NCI-H2107 treated with DMSO at 0.1 percent for 48 hours (cell line): ENCODE measurements around the gene BCL11B.
"Not testable (repeated sequence)": the region's sequence is repeated elsewhere in the genome, so short reads cannot be mapped to it uniquely, and the experiment has no call there.

Experiments used
- DNase-seq: peaks from one replicate; lab custom pipeline; 2025; ENCODE audit not compliant: unreplicated experiment; lab: John Stamatoyannopoulos, UW

Gene BCL11B

DNA sequence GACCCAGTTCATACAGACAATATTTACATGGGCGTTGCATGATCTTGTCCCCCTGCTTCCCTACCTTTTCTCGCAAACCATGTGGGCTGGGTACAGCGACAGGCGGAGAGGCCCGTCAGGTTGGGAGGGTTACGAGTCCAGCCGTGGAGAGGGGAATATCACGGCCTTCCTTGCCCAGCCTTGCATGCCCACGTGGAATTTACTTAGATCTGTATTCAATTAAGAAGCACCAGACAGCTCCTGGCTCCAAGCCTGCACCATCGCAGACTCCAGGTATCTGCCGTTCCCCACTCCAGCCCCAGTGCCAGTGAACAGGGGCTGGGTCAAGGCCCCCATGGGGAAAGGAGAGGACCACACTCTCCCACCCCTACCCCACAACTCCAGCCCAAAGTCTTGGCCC, 29.8 kb downstream of the BCL11B start:
- no peak for DNase-seq

DNA sequence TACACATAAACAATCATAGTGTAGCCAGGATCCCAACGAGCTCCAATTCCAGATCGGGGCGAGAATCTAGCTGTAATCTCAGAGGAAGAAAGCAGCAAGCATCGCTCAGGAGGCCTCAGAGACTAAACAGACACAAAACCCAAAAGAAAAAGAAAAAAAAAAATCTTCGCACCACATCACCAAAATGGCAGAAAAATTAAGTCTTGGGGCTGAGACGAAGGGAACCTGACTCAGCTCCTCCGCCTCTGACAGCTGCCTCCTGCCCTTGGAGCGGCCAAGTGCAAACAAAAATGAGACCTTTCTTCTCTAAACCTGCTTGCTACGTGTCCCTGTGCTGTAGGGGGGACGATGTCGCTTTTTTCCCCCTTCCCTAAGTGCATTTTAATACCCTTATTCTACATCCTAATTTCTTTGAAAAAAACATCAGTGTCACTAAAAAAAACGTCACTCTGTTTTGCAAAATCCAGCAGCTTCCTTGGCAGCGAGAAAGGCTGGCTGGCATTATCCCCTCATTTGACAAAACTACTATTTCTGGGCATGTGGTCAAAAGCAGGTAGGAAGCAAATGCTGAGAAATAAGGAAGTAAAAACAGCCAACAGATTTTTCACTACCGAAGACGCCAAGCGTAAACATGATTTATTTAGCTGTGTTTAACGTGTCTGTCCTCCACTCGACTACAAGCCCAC, 30.5 kb downstream of the BCL11B start:
- no peak for DNase-seq

DNA sequence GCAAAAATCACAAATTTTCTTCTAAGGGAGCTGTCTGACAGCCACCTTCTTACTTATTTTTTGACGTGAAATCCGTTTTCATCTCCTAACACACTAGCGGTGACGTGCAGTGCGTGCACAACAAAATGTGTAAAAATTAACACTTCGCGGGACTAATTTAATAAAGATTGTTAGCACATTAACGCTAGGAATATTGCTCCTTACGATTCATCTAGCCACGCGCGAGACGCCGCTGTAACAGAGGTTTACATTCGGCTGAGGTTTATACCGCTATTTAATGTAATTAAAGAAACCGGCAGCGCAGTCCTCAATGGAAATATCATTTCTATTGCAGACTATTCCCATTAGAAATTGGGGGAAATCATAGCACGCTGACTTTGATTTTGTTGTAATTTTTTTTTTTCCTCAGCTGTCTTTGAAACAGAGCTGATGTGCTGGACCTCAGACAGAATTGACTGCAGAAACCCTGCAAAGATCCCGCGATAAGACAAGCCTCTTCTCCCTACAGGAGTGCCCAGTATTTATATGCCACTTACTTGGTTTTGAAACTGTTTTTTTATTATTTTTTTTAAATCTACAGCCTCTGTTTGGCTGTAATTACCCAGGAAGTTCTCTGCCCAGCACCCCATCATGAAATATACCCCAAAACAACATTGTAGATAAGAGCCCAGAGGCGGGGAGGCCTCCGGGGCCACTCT, 31.2 kb downstream of the BCL11B start:
- DNase-seq = no peak

DNA sequence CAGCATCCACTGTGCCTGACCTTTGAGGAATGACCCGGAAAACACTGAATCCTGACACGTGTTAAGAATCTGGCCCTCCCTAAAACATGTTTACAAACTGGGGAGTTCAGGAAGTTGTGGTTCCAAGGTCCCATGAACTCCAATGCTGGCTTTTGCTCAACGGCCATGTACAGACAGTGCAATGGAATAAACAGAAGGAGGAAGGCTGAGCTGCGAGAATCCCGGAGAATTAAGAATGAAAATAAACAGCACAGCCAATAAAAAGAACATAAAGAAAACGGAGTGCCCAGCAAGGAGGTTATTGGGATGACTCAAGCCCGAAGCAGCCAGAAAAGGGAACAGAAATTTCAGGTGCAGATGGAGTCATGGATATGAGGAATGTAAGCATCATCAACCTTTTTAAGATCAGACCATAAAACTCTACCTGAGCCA, 32.3 kb downstream of the BCL11B start:
- no peak for DNase-seq

DNA sequence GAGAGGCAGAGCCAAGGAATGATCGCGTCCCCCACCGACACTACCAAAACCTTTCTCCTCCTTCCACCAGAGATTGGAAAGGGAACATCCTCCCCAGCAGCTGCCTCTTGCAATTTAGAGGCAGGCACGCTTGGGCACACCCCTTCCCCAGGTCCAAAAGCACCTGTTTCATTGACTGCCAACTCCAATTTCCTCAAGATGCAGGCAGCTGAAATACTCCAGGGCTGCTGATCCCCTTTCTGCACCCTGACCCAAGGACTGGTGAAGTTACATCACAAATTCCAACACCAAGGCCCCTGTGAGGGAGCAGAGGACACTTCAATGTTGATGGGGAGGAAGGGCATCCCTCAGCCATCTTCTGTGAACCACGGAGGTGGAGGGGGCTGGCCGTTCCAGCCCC, 33.8 kb downstream of the BCL11B start:
- DNase-seq = no peak

DNA sequence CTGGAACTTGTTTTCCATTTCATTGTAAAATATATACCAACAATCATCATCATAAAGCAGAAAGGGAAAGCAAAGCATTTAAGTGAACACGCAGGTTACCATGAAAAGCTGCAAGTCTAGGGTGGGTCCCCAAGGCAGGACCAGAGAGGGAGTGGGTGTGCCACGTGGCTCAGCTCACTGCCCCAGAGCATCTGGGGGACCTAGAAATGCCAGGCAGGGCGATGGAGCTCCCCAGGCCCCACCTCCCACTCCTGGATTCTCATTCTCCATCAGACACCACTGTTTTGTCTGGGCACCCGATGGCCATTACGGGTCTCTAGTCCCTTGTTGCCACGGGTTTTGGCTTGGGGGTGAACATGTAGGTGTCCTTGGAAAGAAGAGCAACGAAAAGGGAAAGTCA, 34.7 kb downstream of the BCL11B start:
- DNase-seq = no peak

DNA sequence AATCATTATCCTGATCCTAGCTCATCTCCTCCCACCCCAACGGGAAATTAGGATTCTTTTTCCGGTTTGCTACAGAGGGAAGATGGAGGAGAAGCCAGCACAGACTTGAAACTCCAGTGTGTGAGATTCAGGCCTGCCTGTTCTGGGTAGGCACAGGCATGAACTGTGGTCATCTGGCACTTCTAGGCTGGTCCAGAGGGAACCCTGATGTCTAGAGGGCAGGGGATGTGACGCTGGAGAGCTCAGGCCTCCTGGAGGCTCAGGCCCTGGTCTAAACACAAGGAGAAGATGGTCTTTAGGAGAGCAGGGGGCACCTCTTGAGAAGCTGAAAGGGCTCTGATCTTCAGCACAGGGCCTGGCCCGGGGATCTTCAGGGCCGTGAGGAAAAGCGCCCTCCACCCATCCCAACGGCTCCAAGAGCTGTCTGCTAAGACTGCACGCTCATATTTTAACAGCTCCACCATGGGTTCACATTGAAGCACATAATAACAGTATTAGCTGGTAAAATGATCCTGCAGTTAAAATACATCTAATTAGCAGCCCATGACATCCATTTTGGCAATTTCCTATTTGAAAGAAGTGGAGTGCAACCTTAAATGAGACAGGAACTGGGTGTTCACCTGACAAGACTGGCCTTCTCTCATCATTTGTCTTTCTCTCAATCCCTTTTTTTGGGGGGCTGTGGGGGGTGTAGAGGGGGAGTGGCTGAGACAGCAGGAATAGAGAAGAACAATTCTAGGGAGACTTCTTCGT, 35.4 kb downstream of the BCL11B start:
- DNase-seq = no peak

DNA sequence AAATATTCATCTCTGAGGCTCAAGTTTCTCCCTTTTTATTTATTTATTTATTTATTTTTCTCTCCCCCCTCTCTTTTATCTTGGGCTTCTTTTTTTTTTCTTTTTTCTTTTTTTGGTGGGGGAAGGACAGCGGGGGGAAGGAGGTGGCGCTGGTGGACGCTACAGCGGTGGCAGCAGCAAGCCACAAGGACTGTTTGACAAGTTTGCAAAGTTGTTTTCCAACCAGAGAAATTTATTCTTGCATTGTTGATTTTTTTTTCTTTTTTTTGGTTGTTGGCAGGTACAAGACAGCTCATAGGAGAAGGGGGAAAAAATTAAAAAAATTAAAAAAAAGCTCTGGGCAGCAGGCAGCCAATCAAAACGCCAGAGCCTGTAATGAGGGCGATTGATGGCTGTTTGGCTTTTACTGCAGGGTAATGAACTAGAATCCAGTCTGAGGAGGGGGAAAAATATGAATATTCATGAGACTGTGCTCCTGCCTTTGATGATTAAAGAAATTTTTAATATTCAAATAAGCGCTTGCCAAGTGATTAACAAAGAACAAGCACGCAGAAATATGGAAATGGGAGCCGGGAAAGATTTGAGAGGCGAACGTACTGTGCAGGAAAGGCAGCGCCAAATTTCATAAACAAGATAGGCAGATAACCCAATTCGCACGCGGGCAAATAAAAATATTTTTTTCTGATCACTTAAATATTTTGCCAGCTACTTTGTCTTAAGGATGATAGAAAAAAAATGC, 36.2 kb downstream of the BCL11B start:
- no peak for DNase-seq

DNA sequence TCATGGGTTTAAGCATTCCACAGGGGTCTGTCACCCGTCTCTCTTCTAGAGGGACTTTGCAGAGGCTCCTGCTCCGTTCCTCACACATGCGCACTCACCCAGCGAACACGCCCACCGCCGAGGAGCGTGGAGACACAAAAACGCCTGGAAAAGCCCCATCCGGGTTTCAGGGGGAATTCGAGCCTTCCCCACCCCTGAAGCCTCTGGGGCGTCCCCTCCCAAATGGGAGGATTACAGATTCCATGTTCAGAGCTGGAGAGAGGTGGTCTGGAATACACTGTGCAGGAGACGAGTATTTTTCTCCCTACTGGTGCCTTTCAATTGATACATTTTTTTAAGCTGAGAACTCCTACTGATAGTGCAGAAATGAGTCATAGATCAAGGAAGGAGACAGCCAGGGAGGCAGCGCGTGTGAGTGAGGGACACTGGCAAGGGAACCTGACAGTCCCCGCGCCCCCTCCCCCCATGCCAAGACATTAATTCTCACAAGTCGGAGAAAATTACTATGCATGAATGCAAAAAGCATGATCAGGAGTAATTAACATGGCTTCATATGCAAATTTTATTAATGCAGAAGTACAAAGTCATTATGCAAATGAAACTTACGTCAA, 36.9 kb downstream of the BCL11B start:
- no peak for DNase-seq

DNA sequence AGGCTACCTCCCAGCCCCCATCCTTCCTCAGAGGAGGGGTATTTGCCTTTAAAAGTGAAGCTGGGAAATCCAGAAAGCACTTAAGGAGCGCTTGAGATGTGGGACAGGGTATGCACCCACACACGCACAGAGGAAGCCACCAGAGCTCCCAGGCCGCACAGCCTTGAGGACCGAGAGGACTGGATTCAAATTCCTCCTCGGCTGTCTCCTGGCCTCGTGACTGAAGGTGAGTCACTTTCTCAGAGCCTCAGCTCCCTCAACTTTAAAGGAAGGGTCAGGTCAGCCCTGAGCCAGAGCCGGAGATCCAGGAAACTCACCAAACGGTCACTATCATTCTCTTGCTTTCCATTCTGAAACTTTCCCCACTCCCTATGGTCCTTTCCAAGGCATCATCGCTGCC, 37.6 kb downstream of the BCL11B start:
- no peak for DNase-seq

DNA sequence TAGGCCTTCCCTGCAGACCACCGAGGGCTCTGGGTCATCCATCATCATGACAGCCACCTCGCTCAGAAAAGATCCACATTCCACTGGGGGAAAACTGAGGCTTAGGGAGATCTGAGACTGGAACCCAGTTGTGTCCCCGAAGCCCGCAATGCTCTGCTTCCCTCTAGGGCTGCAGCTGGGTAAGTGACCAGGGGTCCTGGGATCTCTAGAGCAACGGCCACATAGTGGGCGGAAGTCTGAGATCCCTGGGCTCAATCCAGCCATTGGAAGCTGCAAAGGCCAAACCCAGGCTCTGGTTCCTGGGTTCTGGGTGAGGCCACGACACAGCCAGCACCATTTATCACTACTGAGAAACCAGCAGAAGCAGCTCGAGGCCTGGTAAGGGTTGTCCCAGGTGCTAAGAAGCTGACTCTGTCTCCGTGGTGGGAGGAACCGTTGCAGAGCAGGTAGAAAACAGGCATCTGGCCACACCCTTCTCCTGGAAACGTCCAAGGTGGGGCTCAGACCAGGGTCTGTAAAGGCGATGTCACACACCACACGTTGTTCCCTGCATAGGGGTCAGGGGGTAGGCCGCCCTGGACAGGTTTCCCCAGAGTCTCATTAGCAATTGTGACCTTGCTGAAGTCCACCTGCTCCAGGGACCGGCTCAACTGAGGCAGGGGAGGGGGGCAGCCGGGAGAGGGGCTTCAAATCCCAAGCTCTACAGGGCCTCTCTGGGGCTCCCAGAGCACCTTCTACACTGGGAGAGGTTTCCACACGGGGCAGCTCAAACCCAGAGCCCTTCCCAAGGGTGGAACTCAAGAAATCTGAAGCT, 38.6 kb downstream of the BCL11B start:
- DNase-seq = no peak

DNA sequence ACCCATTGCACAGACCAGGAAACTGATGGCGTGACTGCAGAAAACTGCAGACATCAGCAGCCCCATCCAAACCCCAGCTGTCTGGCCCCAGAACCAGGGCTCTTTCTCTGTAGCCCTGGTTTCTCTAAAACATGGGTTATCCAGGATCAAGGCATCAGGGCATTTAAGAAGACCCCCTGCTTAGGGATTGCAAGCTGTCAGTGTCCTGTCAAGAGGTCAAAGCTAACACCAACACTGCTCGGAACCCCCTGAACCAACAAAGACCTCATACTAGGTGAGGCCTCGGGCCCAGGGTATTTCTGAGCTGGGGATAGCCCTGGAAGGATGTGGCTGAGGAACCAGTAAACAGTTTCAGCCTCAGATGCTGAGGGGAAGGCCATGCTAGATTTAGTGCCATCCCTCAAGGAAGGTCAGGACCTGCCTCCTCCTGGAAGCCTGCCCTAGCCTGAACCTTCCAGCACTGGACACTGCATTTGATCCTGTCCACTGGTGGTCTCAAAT, 39.2 kb downstream of the BCL11B start:
- no peak for DNase-seq

DNA sequence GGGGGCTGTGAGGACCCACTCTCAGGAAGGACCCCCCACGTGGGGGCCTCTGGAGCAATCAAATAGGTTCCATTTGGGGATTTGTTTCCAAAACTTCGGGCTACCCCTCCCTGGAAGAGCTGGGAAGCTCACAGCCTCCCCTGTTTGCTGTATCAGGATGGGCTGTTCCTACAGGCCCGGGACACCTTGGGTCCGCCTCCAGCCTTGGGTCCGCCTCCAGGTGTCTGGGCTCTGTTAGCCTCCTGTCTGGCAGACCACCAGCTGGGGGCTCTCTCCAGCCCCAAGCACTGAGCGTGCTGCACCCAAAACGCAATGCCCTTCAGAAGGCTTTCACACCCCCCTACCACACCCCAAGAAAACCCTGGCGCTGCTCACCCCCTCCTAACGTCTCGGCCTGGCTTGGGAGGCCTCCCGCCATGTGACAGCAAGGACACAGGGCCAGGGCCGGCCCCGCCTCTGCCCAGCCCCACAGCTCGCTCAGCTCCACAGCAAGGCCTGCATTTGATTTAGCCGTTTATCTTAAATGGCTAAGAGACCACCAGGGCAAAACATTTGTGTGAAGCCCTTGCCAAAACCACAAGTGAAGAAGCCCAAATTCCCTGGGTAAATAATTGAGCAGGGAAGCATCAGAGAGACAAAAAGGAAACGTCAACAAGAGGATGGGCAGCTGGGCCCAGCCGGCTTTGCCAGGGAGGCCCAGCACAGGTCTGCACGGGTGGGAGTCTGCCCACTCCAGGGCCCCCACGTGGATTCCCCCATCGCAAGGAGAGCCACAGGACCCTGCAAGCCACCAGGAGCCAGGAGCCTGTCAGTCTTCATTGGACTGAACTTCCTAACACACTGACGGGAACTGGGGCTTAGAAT, 39.9 kb downstream of the BCL11B start:
- DNase-seq = no peak

DNA sequence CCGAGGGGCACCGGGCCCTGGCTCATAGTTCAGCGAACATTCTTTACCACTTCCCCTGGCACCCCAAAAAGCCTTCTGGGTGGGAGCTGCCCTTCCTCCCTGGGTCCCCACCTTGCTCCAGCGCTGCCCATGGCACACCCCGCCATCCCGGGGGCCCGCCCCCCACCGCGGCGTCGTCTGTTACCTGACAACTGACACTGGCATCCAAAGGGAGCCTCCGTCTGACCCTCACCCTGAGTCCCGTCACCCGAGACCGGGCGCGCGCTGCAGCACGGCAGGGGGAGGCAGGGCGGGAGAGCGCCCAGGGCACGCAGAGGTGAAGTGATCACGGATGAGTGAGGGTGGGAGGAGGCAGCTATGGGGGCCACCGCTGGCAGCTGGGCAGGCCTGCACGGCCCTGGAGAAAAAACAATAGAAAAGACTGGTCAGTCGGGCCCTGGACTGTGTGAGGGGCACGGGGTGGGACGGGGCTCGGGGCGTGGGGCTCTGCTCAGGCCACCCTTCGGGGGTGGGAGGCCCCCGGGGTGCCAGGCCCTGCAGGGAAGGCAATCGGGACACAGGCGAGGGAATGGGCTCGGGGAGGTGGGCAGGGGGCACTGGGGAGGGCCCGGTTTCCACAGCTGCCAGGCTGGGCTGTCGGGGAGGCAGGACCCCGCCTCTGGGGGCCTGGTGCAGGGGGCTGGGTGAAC, 40.7 kb downstream of the BCL11B start:
- DNase-seq = peak; percentile 32

DNA sequence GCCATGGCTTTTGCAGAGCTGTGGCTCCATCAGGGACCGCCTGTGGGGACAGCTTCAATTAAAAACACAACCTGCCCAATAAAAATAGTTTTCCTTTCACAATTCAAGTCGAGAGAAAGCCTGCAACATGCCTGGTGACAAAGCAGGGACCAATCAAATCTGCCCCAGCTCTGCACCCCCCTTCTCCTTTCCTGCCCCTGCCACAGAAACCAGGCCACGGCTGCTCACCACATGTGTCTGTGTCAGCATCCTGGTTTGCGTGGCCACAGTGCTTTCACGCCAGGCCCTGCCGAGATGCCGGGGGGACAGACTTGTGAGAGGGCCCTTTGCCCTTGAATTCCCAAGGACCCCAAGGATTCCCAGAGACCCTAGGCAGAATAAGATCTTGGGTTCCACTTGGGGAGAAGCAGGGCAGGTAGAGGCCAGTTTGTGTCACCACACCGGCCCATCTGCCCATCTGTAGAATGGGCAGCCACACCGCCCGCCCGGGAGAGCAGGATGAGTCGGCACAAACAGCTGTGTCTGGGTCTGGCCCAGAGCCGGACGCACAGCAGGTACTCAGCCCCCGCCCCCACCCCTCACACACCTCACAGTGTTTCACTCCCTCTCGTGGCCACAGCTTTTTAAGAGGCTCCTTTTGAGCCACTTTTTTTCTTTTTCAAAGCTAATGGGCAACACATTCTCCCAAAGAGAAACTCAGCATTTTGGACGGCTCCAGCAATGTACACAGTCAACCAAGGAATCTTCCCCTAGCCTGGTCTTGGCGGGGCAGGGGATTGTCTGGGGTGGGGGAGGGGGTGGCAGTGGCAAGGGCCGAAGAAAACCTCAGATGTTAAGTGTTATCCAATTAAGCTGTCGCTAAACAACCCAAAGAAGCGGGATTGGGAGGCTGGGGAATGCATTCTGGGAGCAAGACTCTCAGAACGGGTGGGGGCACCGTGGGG, 41.5 kb downstream of the BCL11B start:
- peak; percentile 39 for DNase-seq

DNA sequence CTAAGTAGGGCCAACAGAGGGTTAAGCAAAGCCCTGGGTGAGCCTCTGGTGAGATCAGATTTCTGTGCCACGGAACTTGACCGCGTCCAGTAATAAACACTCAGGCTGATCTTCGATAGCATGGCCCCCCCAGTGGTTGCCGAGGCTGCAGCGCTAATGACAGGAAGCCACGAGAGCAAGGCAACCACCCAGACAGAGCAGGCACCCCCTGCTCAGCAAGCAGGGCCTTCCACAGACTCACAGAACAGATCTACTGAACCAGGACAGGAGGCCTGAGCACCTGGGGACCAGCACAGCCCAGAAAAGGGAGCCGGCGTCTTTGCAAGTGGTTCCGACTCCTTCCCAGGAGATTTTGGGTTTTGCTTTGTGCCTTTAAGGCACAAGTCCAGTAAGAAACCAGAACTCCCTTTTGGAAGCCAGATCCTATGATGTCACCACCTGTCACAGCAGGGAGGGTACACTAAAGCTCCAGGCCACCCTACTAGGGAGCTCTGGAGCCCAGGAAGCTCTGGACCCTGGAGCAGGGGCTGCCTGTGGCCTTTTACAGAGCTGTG, 42.3 kb downstream of the BCL11B start:
- peak; percentile 82 for DNase-seq

DNA sequence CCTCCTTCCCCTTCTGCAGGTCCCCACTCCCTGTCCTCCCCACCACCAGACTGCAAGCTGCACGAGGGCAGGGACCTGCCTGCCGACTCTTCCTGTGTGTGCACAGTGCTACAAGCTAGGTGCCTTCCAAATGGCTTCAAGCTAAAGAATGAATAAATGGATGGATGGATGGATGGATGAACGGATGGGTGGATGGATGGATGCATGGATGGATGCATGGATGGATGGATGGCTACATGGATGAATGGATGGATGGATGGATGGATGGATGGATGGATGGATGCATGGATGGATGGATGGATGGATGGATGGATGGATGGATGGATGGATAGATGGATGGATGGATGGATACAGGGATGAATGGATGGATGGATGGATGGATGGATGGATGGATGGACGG, 43.2 kb downstream of the BCL11B start:
- DNase-seq = not testable (repeated sequence)
